IMR-90 (cell line): ENCODE data around the gene SURF6. TPM values are rescaled to one million over a fixed set of nuclear protein-coding genes. Genes with fewer than 3 reads are reported as not detected.

Source experiments
- ATAC-seq: fragments of 200-7000 bp; cut with Tn5 transposase; 2 replicates; pipeline ENCODE4 v1.9.1; 2020; ENCODE audit warnings: low read depth, mild to moderate bottlenecking, moderate library complexity
- BruUV-seq: library from RNA; stranded (reverse); fragments of 400-500 nt; replicated peaks from 2 replicates; lab custom pipeline; 2021; lab: Mats Ljungman, UMichigan
- CTCF ChIA-PET: fragments of 300-600 bp; formaldehyde crosslinking; extraction: SDS; loops from one replicate; lab custom pipeline; 2021; ENCODE audit warnings: antibody characterized with exemption; lab: Yijun Ruan, JAX
- POLR2A ChIA-PET: fragments of 300-600 bp; sonication (Branson Sonifier 250); formaldehyde crosslinking; loops from one replicate; lab custom pipeline; 2022; ENCODE audit warnings: antibody characterized with exemption; ENCODE audit not compliant: unreplicated experiment; lab: Charles Lee
- DNase-seq: peaks from one replicate; pipeline ENCODE4 v3.0.0; 2013
- H2AFZ ChIP-seq: replicated peaks from 2 replicates; pipeline ENCODE3; 2013; ENCODE audit warnings: low read length, mild to moderate bottlenecking; ENCODE audit not compliant: poor library complexity
- H2AK5ac ChIP-seq: 2 replicates; pipeline ENCODE4 v1.6.1; 2013; ENCODE audit warnings: low read depth, low read length, inconsistent platforms
- H2AK9ac ChIP-seq: replicated peaks from 2 replicates; pipeline ENCODE3; 2013; ENCODE audit warnings: mild to moderate bottlenecking, low read depth, low read length, moderate library complexity; ENCODE audit not compliant: poor library complexity
- H2BK120ac ChIP-seq: 2 replicates; pipeline ENCODE4 v1.6.1; 2013; ENCODE audit warnings: low read depth, low read length, inconsistent platforms
- H2BK15ac ChIP-seq: 3 replicates; pipeline ENCODE4 v1.6.1; 2013; ENCODE audit warnings: low read depth, low read length, inconsistent platforms
- H2BK20ac ChIP-seq: 2 replicates; pipeline ENCODE4 v1.6.1; 2013; ENCODE audit warnings: low read depth, mild to moderate bottlenecking, inconsistent platforms, low read length, moderate library complexity
- H2BK5ac ChIP-seq: 2 replicates; pipeline ENCODE4 v1.6.1; 2013; ENCODE audit warnings: mild to moderate bottlenecking, low read depth, low read length, inconsistent platforms; ENCODE audit not compliant: poor library complexity, severe bottlenecking
- H3K14ac ChIP-seq: replicated peaks from 2 replicates; pipeline ENCODE4 v1.6.1; 2013; ENCODE audit warnings: low read depth, low read length, inconsistent platforms
- H3K18ac ChIP-seq: 2 replicates; pipeline ENCODE4 v1.6.1; 2013; ENCODE audit warnings: low read depth, low read length, control low read depth
- H3K23ac ChIP-seq: 2 replicates; pipeline ENCODE4 v1.6.1; 2013; ENCODE audit warnings: low read depth, low read length, inconsistent platforms
- H3K27ac ChIP-seq: 2 replicates; pipeline ENCODE4 v1.5.1; 2013; ENCODE audit warnings: mild to moderate bottlenecking, control low read depth, low read length; ENCODE audit not compliant: insufficient read depth
- H3K27me3 ChIP-seq: 2 replicates; pipeline ENCODE4 v1.6.1; 2013; ENCODE audit warnings: low read length; ENCODE audit not compliant: control insufficient read depth, insufficient read depth
- H3K36me3 ChIP-seq: 2 replicates; pipeline ENCODE4 v1.6.1; 2013; ENCODE audit warnings: low read length, mixed read lengths; ENCODE audit not compliant: control insufficient read depth, insufficient read depth
- H3K4ac ChIP-seq: 2 replicates; pipeline ENCODE4 v1.6.1; 2013; ENCODE audit warnings: low read depth, low read length, inconsistent platforms
- H3K4me1 ChIP-seq: 2 replicates; pipeline ENCODE4 v1.6.1; 2013; ENCODE audit warnings: low read length, mixed read lengths; ENCODE audit not compliant: control insufficient read depth, insufficient read depth
- H3K4me2 ChIP-seq: 2 replicates; pipeline ENCODE4 v1.6.1; 2013; ENCODE audit warnings: low read depth, mild to moderate bottlenecking, control low read depth, low read length, moderate library complexity
- H3K4me3 ChIP-seq: 2 replicates; pipeline ENCODE4 v1.5.1; 2013; ENCODE audit warnings: low read depth, mild to moderate bottlenecking, control low read depth, low read length, moderate library complexity; ENCODE audit not compliant: insufficient read depth
- H3K56ac ChIP-seq: 2 replicates; pipeline ENCODE4 v1.6.1; 2013; ENCODE audit warnings: low read length, inconsistent platforms; ENCODE audit not compliant: insufficient read depth; ENCODE audit errors: extremely low read depth
- H3K79me1 ChIP-seq, 2 experiments: 2 replicates each; pipeline ENCODE4 v1.6.1; 2013; ENCODE audit warnings: low read length in 2 of 2, inconsistent platforms in 1 of 2, low read depth in 1 of 2
- H3K9ac ChIP-seq: 2 replicates; pipeline ENCODE4 v1.6.1; 2013; ENCODE audit warnings: low read depth, low read length, control low read depth
- H3K9me1 ChIP-seq: 2 replicates; pipeline ENCODE4 v1.6.1; 2013; ENCODE audit warnings: low read length, inconsistent platforms; ENCODE audit not compliant: insufficient read depth
- H3K9me3 ChIP-seq: 2 replicates; pipeline ENCODE4 v1.6.1; 2013; ENCODE audit warnings: low read length; ENCODE audit not compliant: control insufficient read depth, insufficient read depth
- H4K20me1 ChIP-seq: 2 replicates; pipeline ENCODE4 v1.6.1; 2013; ENCODE audit warnings: low read length, inconsistent platforms; ENCODE audit not compliant: insufficient read depth
- H4K5ac ChIP-seq: 2 replicates; pipeline ENCODE4 v1.6.1; 2013; ENCODE audit warnings: mild to moderate bottlenecking, low read depth, low read length, control low read depth
- H4K8ac ChIP-seq, 2 experiments: 2 replicates each; pipeline ENCODE4 v1.6.1; 2013; ENCODE audit warnings: low read depth in 2 of 2, low read length in 2 of 2, control low read depth in 1 of 2, inconsistent platforms in 1 of 2
- H4K91ac ChIP-seq: 2 replicates; pipeline ENCODE4 v1.6.1; 2013; ENCODE audit warnings: low read depth, low read length, inconsistent platforms; ENCODE audit not compliant: insufficient read depth
- BHLHE40 ChIP-seq: fragments of 150-350 bp; IDR thresholded peaks from 2 replicates; pipeline ENCODE4 v1.6.1; 2016; ENCODE audit warnings: mild to moderate bottlenecking, low read depth, low read length
- CEBPB ChIP-seq: IDR thresholded peaks from 2 replicates; pipeline ENCODE4 v1.6.1; 2012; ENCODE audit warnings: low read depth, low read length, improper control_type of control experiment
- ELK1 ChIP-seq: fragments of 150-350 bp; IDR thresholded peaks from 2 replicates; pipeline ENCODE4 v1.6.1; 2016; ENCODE audit warnings: low read depth, mild to moderate bottlenecking, low read length, moderate library complexity, borderline replicate concordance
- FOS ChIP-seq: fragments of 150-350 bp; IDR thresholded peaks from 2 replicates; pipeline ENCODE4 v1.6.1; 2016; ENCODE audit warnings: low read depth, low read length
- MAFK ChIP-seq: IDR thresholded peaks from 2 replicates; pipeline ENCODE4 v1.6.1; 2012; ENCODE audit warnings: low read depth, low read length, improper control_type of control experiment
- MAZ ChIP-seq: IDR thresholded peaks from 2 replicates; pipeline ENCODE4 v1.6.1; 2012; ENCODE audit warnings: low read depth, mild to moderate bottlenecking, low read length, improper control_type of control experiment, moderate library complexity, borderline replicate concordance
- MXI1 ChIP-seq: IDR thresholded peaks from 2 replicates; pipeline ENCODE4 v1.6.1; 2012; ENCODE audit warnings: low read depth, mild to moderate bottlenecking, low read length, moderate library complexity, borderline replicate concordance
- POLR2A ChIP-seq: IDR thresholded peaks from 2 replicates; pipeline ENCODE4 v1.6.1; 2012; ENCODE audit warnings: mild to moderate bottlenecking, low read depth, low read length
- RAD21 ChIP-seq: IDR thresholded peaks from 2 replicates; pipeline ENCODE4 v1.6.1; 2012; ENCODE audit warnings: low read length, improper control_type of control experiment
- RCOR1 ChIP-seq: IDR thresholded peaks from 2 replicates; pipeline ENCODE4 v1.6.1; 2012; ENCODE audit warnings: mild to moderate bottlenecking, low read length, improper control_type of control experiment; ENCODE audit not compliant: insufficient replicate concordance
- SMC3 ChIP-seq: fragments of 150-350 bp; IDR thresholded peaks from 2 replicates; pipeline ENCODE4 v1.6.1; 2016; ENCODE audit warnings: low read depth, mild to moderate bottlenecking, antibody characterized with exemption, low read length, moderate library complexity
- USF2 ChIP-seq: fragments of 150-350 bp; IDR thresholded peaks from 2 replicates; pipeline ENCODE4 v1.6.1; 2017; ENCODE audit warnings: mild to moderate bottlenecking, antibody characterized with exemption, low read length, low read depth
- WGBS, 2 experiments: methylation state at CpG; one replicate each; pipeline versions ENCODE4 v1.1.5 to v1.1.7; 2013; ENCODE audit warnings: missing lambda C conversion rate in 2 of 2; ENCODE audit not compliant: insufficient read length in 1 of 2; ENCODE audit errors: extremely low coverage in 2 of 2; 5-methylcytosine and 5-hydroxymethylcytosine counted together
- dilution Hi-C: fragments of 300-500 bp; cut with HindIII; formaldehyde crosslinking; loops from one replicate; pipeline ENCODE4 v1.14.3; 2018; ENCODE audit warnings: low sequenced_read_pairs; ENCODE audit not compliant: unreplicated experiment
- in situ Hi-C: fragments of 300-500 bp; cut with MboI; formaldehyde crosslinking; loops from 3 replicates; pipeline ENCODE4 v1.14.3; 2019; ENCODE audit warnings: low sequenced_read_pairs, inconsistent platforms, mixed read lengths
- intact Hi-C: fragments of 100-400 bp; cut with micrococcal nuclease; formaldehyde crosslinking; loops from 2 replicates; pipeline ENCODE4 v1.10.0; 2022
- polyA plus RNA-seq, 3 experiments: library from polyadenylated mRNA; depleted of rRNA; stranded (reverse); fragments of >200 nt; gene quantifications; 2 replicates each; pipeline ENCODE4 v1.2.3, GENCODE V29; 2012; ENCODE audit warnings: low replicate concordance in 1 of 3
- total RNA-seq: library from RNA; depleted of rRNA; stranded (reverse); fragments of >200 nt; gene quantifications from 2 replicates; pipeline ENCODE4 v1.2.3, GENCODE V29; 2012

Gene SURF6
- total and polyA plus RNA-seq, 2 of the 4 experiments (the other 2 are of a cell fraction) = 6.1 to 12.8 TPM

GRCh38 chr9:133372144-133372543 is 36.2 kb upstream of the SURF6 start (continued):
- TF ChIP-seq SMC3 (no peak), MAFK (no peak)

- TF ChIP-seq SMC3 = no peak
- TF ChIP-seq MAFK = no peak
- TF ChIP-seq MXI1 = no peak
- no peak for TF ChIP-seq ELK1
- TF ChIP-seq FOS = no peak
- no peak for TF ChIP-seq MAZ
- no peak for TF ChIP-seq RAD21
- TF ChIP-seq RCOR1 = no peak
- TF ChIP-seq BHLHE40 = no peak
- no peak for TF ChIP-seq POLR2A
- TF ChIP-seq CEBPB = no peak
- no peak for TF ChIP-seq USF2
- intact Hi-C loops (no loop called here), dilution Hi-C loops (no loop called here), in situ Hi-C loops (no loop called here)
- Histone ChIP-seq H3K4ac (no peak overlapping the region), H3K56ac (no peak overlapping the region), H3K14ac (no peak overlapping the region), H3K27me3 (no peaks in the 10 kb centered on the region), H2BK15ac (no peak overlapping the region), H3K4me3 (no peak overlapping the region), H4K91ac (no peak overlapping the region), H3K27ac (no peak overlapping the region), H3K9ac (no peak overlapping the region), H2AK9ac (no peak overlapping the region), H2AFZ (no peak overlapping the region), H3K4me1 (peaks cover 12% of the 10 kb centered on the region), H3K9me3 (no peaks in the 10 kb centered on the region), H3K9me1 (peaks cover 32% of the 10 kb centered on the region), H3K4me2 (peak overlapping the region; percentile 9; the same call in 1 of the 2 replicates), H4K20me1 (peaks cover 90% of the 10 kb centered on the region), H3K18ac (no peak overlapping the region), H2BK5ac (no peak overlapping the region), H3K79me1 (peaks cover 7 to 55% of the 10 kb centered on the region in 2 experiments), H2BK20ac (no peak overlapping the region), H4K5ac (no peak overlapping the region), H3K23ac (no peak overlapping the region), H2BK120ac (no peak overlapping the region), H4K8ac (no peak overlapping the region), H2AK5ac (no peak overlapping the region), H3K36me3 (peaks cover 61% of the 10 kb centered on the region)
- WGBS, 2 experiments = 83% methylated on average over 3 of the region's 12 CpGs; no CpG with 5 or more reads in 1 of the 2 experiments
- no TSS peak for BruUV-seq
- CTCF ChIA-PET = no interaction called here
- ATAC-seq = no peak
- POLR2A ChIA-PET = no interaction called here
- no peak for DNase-seq
Observed at GRCh38 chr9:133371261-133371711, 35.3 kb upstream of the SURF6 start.
